H1 (cell line): ENCODE results near the gene KCTD11. TPM values are rescaled to one million over a fixed set of nuclear protein-coding genes. Genes with fewer than 3 reads are reported as not detected.

Experiments
- ASH2L ChIP-seq: fragments of 200-600, 300-600 bp; sonication (generic); IDR thresholded peaks from one replicate; pipeline ENCODE4 v1.7.1; 2017; ENCODE audit warnings: low read length
- BCL11A ChIP-seq, 2 experiments: IDR thresholded peaks; one replicate each; pipeline ENCODE4 v1.6.1; 2011; ENCODE audit warnings: low read depth in 2 of 2, low read length in 2 of 2, mild to moderate bottlenecking in 2 of 2
- CHD1 ChIP-seq: IDR thresholded peaks from 2 replicates; pipeline ENCODE4 v1.6.1; 2012; ENCODE audit warnings: low read depth, low read length, improper control_type of control experiment
- CHD2 ChIP-seq: IDR thresholded peaks from 2 replicates; pipeline ENCODE4 v1.6.1; 2012; ENCODE audit warnings: low read length, improper control_type of control experiment
- CHD7 ChIP-seq: fragments of 300-600 bp; sonication (generic); IDR thresholded peaks from 2 replicates; pipeline ENCODE4 v1.7.1; 2012; ENCODE audit warnings: low read length, moderate library complexity, mild to moderate bottlenecking, inconsistent platforms; ENCODE audit not compliant: insufficient replicate concordance
- E2F6 ChIP-seq: IDR thresholded peaks from 2 replicates; pipeline ENCODE4 v1.6.1; 2012; ENCODE audit warnings: inconsistent platforms
- GABPA ChIP-seq: IDR thresholded peaks from 2 replicates; pipeline ENCODE4 v1.6.1; 2011; ENCODE audit warnings: mild to moderate bottlenecking, low read length, moderate library complexity, borderline replicate concordance; ENCODE audit not compliant: insufficient read depth
- MAFK ChIP-seq: IDR thresholded peaks from 2 replicates; pipeline ENCODE4 v1.6.1; 2012; ENCODE audit warnings: low read depth, mild to moderate bottlenecking, improper control_type of control experiment, low read length
- POU5F1 ChIP-seq: IDR thresholded peaks from 2 replicates; pipeline ENCODE4 v1.6.1; 2011; ENCODE audit warnings: low read depth, mild to moderate bottlenecking, low read length, moderate library complexity
- TCF12 ChIP-seq: IDR thresholded peaks from 2 replicates; pipeline ENCODE4 v1.6.1; 2011; ENCODE audit warnings: low read depth, mild to moderate bottlenecking, low read length
- TEAD4 ChIP-seq: IDR thresholded peaks from 2 replicates; pipeline ENCODE4 v1.6.1; 2012; ENCODE audit warnings: low read depth, low read length, inconsistent platforms, mixed read lengths
- ZNF274 ChIP-seq: IDR thresholded peaks from 2 replicates; pipeline ENCODE4 v1.7.0; 2012; ENCODE audit warnings: low read length, borderline replicate concordance; ENCODE audit errors: extremely low read depth
- polyA plus RNA-seq, 7 experiments: library from polyadenylated mRNA; depleted of rRNA in 3 of 7; stranded (reverse) in 5 of 7; unstranded in 2 of 7; fragments of >200 nt in 5 of 7; fragments of 200-250 nt in 2 of 7; gene quantifications; 1 replicate in 5 of 7; 2 replicates in 1 of 7; 4 replicates in 1 of 7; pipeline versions ENCODE4 v1.2.1 to v1.2.3, GENCODE V29; 2011 to 2013; ENCODE audit warnings: missing spikeins in 2 of 7, mixed read lengths in 2 of 7
- total RNA-seq: library from RNA; stranded (reverse); fragmentation: NEBNext Ultra II Directional; extraction: Animal tissue kit (Norgen Biotek cat#: 25700); gene quantifications from 2 replicates; pipeline ENCODE4 v1.2.1, GENCODE V29; 2021

Gene KCTD11
- total and polyA plus RNA-seq, 2 of the 8 experiments (the other 6 are each of a cell fraction or from before 2014, with no cell fraction given) = 8.6 to 9.2 TPM

- TF ChIP-seq CHD7 (no peak), MAFK (no peak), TEAD4 (no peak), GABPA (no peak), BCL11A (IDR thresholded peaks at IDR 0.05; ENCODE audit: low read depth in 2 of 2, low read length in 2 of 2) (no peak), CHD1 (no peak), POU5F1 (no peak), CHD2 (no peak), TCF12 (no peak), ASH2L (no peak), E2F6 (no peak), ZNF274 (no peak)
These were observed 24.0 kb upstream of the KCTD11 start (continued) for GRCh38 chr17:7328009-7328408.
